GM12878 (cell line): ENCODE data around the gene BHLHE41. TPM values are rescaled to one million over a fixed set of nuclear protein-coding genes. Genes with fewer than 3 reads are reported as not detected.
A peak's percentile ranks its signal among the peaks of the same experiment; 100 is the strongest.

Experiments used
- ATAC-seq: fragments of 200-7000 bp; cut with Tn5 transposase; 3 replicates; pipeline ENCODE4 v1.9.1; 2020; ENCODE audit warnings: mild to moderate bottlenecking, moderate library complexity
- BruUV-seq: library from RNA; stranded (reverse); fragments of 400-500 nt; replicated peaks from 2 replicates; lab custom pipeline; 2021; lab: Mats Ljungman, UMichigan
- CTCF ChIA-PET: fragments of 300-600 bp; sonication (Branson Sonifier 250); formaldehyde crosslinking; extraction: SDS; loops from one replicate; lab custom pipeline; 2021; ENCODE audit warnings: inconsistent platforms; lab: Yijun Ruan, JAX
- POLR2A ChIA-PET: fragments of 350-600 bp; formaldehyde crosslinking; extraction: SDS; loops from one replicate; lab custom pipeline; 2021; ENCODE audit warnings: inconsistent platforms; lab: Charles Lee
- RAD21 ChIA-PET: fragments of 300-600 bp; sonication (Branson Sonifier 250); formaldehyde crosslinking; loops from one replicate; lab custom pipeline; 2023; ENCODE audit warnings: antibody characterized with exemption; ENCODE audit not compliant: unreplicated experiment; lab: Charles Lee
- SMC1A ChIA-PET: fragments of 300-600 bp; sonication (Branson Sonifier 250); formaldehyde crosslinking; loops from one replicate; lab custom pipeline; 2023; ENCODE audit not compliant: unreplicated experiment, uncharacterized antibody; lab: Charles Lee
- DNase-seq: peaks from one replicate; pipeline ENCODE4 v3.0.0-alpha.2; 2011; ENCODE audit warnings: low read depth, low spot score
- FAIRE-seq: peaks from 3 replicates; lab custom pipeline; 2011; peaks lifted over from hg19 to GRCh38; lab: Jason Lieb, UNC
- H2AFZ ChIP-seq: 2 replicates; pipeline ENCODE4 v1.6.0; 2011; ENCODE audit warnings: low read depth, low read length, control low read depth; ENCODE audit not compliant: control insufficient read depth
- H3K27ac ChIP-seq: 2 replicates; pipeline ENCODE4 v1.5.1; 2011; ENCODE audit warnings: control low read depth; ENCODE audit not compliant: control insufficient read depth, insufficient read depth
- H3K27me3 ChIP-seq, 2 experiments: replicated peaks in 1 of 2; 2 replicates each; pipeline versions ENCODE4 v1.6.0 to v1.6.1; 2011; ENCODE audit warnings: low read length in 1 of 2; ENCODE audit not compliant: control insufficient read depth in 2 of 2, insufficient read depth in 2 of 2
- H3K36me3 ChIP-seq, 2 experiments: 2 replicates each; pipeline ENCODE4 v1.5.1; 2011; ENCODE audit warnings: low read length in 1 of 2; ENCODE audit not compliant: control insufficient read depth in 2 of 2, insufficient read depth in 2 of 2
- H3K4me1 ChIP-seq: 2 replicates; pipeline ENCODE4 v1.6.1; 2011; ENCODE audit warnings: mild to moderate bottlenecking, low read length, moderate library complexity, mixed read lengths; ENCODE audit not compliant: control insufficient read depth, insufficient read depth
- H3K4me2 ChIP-seq: 2 replicates; pipeline ENCODE4 v1.6.0; 2011; ENCODE audit warnings: control low read depth; ENCODE audit not compliant: control insufficient read depth, insufficient read depth
- H3K4me3 ChIP-seq: fragments of 200-600 bp; sonication (generic); 2 replicates; pipeline ENCODE4 v1.5.1; 2016
- H3K79me2 ChIP-seq: 2 replicates; pipeline ENCODE4 v1.6.0; 2011; ENCODE audit warnings: low read length; ENCODE audit not compliant: control insufficient read depth, insufficient read depth
- H3K9ac ChIP-seq: 2 replicates; pipeline ENCODE4 v1.8.0; 2011; ENCODE audit warnings: low read length, control low read depth, mixed read lengths; ENCODE audit not compliant: control insufficient read depth, insufficient read depth
- H3K9me3 ChIP-seq: replicated peaks from 3 replicates; pipeline ENCODE4 v1.5.1; 2011; ENCODE audit warnings: mild to moderate bottlenecking, low read length; ENCODE audit not compliant: control insufficient read depth, insufficient read depth
- H4K20me1 ChIP-seq: 2 replicates; pipeline ENCODE4 v1.6.0; 2011; ENCODE audit not compliant: control insufficient read depth, insufficient read depth
- BHLHE40 ChIP-seq, 2 experiments: fragments of 450-650 bp in 1 of 2; IDR thresholded peaks; 2 replicates each; pipeline ENCODE4 v1.6.1; 2011 to 2017; ENCODE audit warnings: low read depth in 2 of 2, borderline replicate concordance in 1 of 2, improper control_type of control experiment in 1 of 2, low read length in 1 of 2, mild to moderate bottlenecking in 1 of 2
- CBX5 ChIP-seq: sonication (generic); IDR thresholded peaks from 2 replicates; pipeline ENCODE4 v1.6.1; 2016; ENCODE audit warnings: low read depth, moderate library complexity, mild to moderate bottlenecking, inconsistent platforms
- GABPA ChIP-seq: IDR thresholded peaks from 2 replicates; pipeline ENCODE4 v1.6.1; 2014; ENCODE audit warnings: antibody characterized with exemption, low read depth, mild to moderate bottlenecking, inconsistent platforms
- MEF2B ChIP-seq: fragments of 450-650 bp; IDR thresholded peaks from 2 replicates; pipeline ENCODE4 v1.6.1; 2018; ENCODE audit warnings: mild to moderate bottlenecking, moderate library complexity; ENCODE audit not compliant: partially characterized antibody, poor library complexity, severe bottlenecking
- MLLT1 ChIP-seq: fragments of 450-650 bp; IDR thresholded peaks from 2 replicates; pipeline ENCODE4 v1.6.1; 2016; ENCODE audit warnings: mild to moderate bottlenecking
- PBX3 ChIP-seq: IDR thresholded peaks from 2 replicates; pipeline ENCODE4 v1.6.1; 2011; ENCODE audit warnings: mild to moderate bottlenecking, low read depth, low read length, moderate library complexity; ENCODE audit not compliant: insufficient replicate concordance
- PKNOX1 ChIP-seq: fragments of 450-650 bp; IDR thresholded peaks from 2 replicates; pipeline ENCODE4 v1.6.1; 2016; ENCODE audit warnings: mild to moderate bottlenecking
- SUZ12 ChIP-seq: fragments of 200-600 bp; sonication (generic); IDR thresholded peaks from one replicate; pipeline ENCODE4 v1.6.1; 2018; ENCODE audit warnings: antibody characterized with exemption, mild to moderate bottlenecking; ENCODE audit not compliant: unreplicated experiment
- TCF7 ChIP-seq: IDR thresholded peaks from 2 replicates; pipeline ENCODE4 v1.6.1; 2014; ENCODE audit warnings: antibody characterized with exemption, borderline replicate concordance
- USF1 ChIP-seq: IDR thresholded peaks from 2 replicates; pipeline ENCODE4 v1.6.1; 2011; ENCODE audit warnings: borderline replicate concordance, low read depth, mild to moderate bottlenecking, moderate library complexity, mixed read lengths, low read length; ENCODE audit not compliant: insufficient read depth; ENCODE audit errors: extremely low read length
- ZNF592 ChIP-seq: fragments of 450-650 bp; IDR thresholded peaks from 2 replicates; pipeline ENCODE4 v1.6.1; 2017; ENCODE audit warnings: mild to moderate bottlenecking, moderate library complexity
- WGBS: methylation state at CpG from one replicate; pipeline ENCODE4 v1.1.6; 2016; ENCODE audit warnings: low lambda C conversion rate; ENCODE audit not compliant: insufficient replicate concordance, insufficient coverage; ENCODE audit errors: missing lambda C conversion rate; 5-methylcytosine and 5-hydroxymethylcytosine counted together
- in situ Hi-C: fragments of 300-500 bp; cut with MboI; formaldehyde crosslinking; loops from 9 replicates; pipeline ENCODE4 v1.14.3; 2018; ENCODE audit warnings: mixed read lengths
- intact Hi-C: fragments of 100-400 bp; cut with micrococcal nuclease; formaldehyde crosslinking; loops from one replicate; pipeline ENCODE4 v1.14.2; 2022; ENCODE audit not compliant: unreplicated experiment
- polyA plus RNA-seq, 11 experiments: library from polyadenylated mRNA; depleted of rRNA in 4 of 11; unstranded in 6 of 11; stranded (reverse) in 5 of 11; fragments of >200 nt; fragmentation: Nextera tagmentation in 4 of 11; fragmentation: Illumina TruSeq in 1 of 11; extraction: Ambion mirVana in 4 of 11; extraction: Trizol in 1 of 11; gene quantifications; 1 replicate in 1 of 11; 2 replicates in 10 of 11; pipeline versions ENCODE4 v1.2.1 to v1.2.3, GENCODE V29; 2011 to 2016; ENCODE audit warnings: inconsistent platforms in 2 of 11, missing spikeins in 2 of 11, low read depth in 1 of 11
- total RNA-seq, 4 experiments: library from RNA; depleted of rRNA in 3 of 4; stranded (reverse); fragments of >200 nt in 3 of 4; fragmentation: Illumina TruSeq in 1 of 4; extraction: Trizol in 1 of 4; gene quantifications; 2 replicates each; pipeline versions ENCODE4 v1.2.1 to v1.2.3, GENCODE V29; 2013 to 2021

The BHLHE41 gene
- total and polyA plus RNA-seq, 10 of the 15 experiments (the other 5 are each of a cell fraction or from before 2014, with no cell fraction given): 0.02 to 1.5 (median 0.07) TPM; not detected in 3

GRCh38 chr12:26091822-26092221 is 33.0 kb downstream of the BHLHE41 start (continued):
- TF ChIP-seq ZNF592: no peak
- TF ChIP-seq SUZ12: no peak
- no peak for TF ChIP-seq TCF7
- no peak for TF ChIP-seq CBX5
- no peak for TF ChIP-seq BHLHE40 (IDR thresholded peaks at IDR 0.05; ENCODE audit: borderline replicate concordance in 1 of 2, low read depth in 2 of 2, low read length in 1 of 2)
- no peak for TF ChIP-seq GABPA

GRCh38 chr12:26090836-26091510 is 33.9 kb downstream of the BHLHE41 start:
- SMC1A ChIA-PET: interaction anchor here (1.3 kb wide), 1 partner anchor 30 kb away, joined by 3 read pairs; no protein-coding TSS in a partner anchor
- POLR2A ChIA-PET: no interaction called here
- CTCF ChIA-PET: interaction anchor here (1.5 to 2.0 kb wide), 2 partner anchors 561 to 610 kb away, joined by 5 to 7 read pairs; no protein-coding TSS in a partner anchor
- H2AFZ ChIP-seq: no peak overlapping the region
- no peaks in the 10 kb centered on the region for H4K20me1 ChIP-seq
- H3K9me3 ChIP-seq: no peaks in the 10 kb centered on the region
- no peak overlapping the region for H3K4me2 ChIP-seq
- H3K27me3 ChIP-seq: no peaks in the 10 kb centered on the region; a peak in 1 of 4 replicates
- no peaks in the 10 kb centered on the region for H3K79me2 ChIP-seq
- in situ Hi-C loops: no loop called here
- H3K4me1 ChIP-seq: no peaks in the 10 kb centered on the region
- ATAC-seq: no peak
- DNase-seq: no peak
- BruUV-seq: no TSS peak
- H3K4me3 ChIP-seq: no peak overlapping the region
- H3K36me3 ChIP-seq: no peaks in the 10 kb centered on the region
- no peak overlapping the region for H3K9ac ChIP-seq
- intact Hi-C loops: loop anchor here (10.0 kb wide), 1 partner anchor 524 kb away; no protein-coding TSS in a partner anchor
- 71% methylated on average over 11 of the region's 11 CpGs for WGBS
- H3K27ac ChIP-seq: no peak overlapping the region
- FAIRE-seq: peak; percentile 44
- RAD21 ChIA-PET: interaction anchor here (1.6 kb wide), 1 partner anchor 28 kb away, joined by 5 read pairs; no protein-coding TSS in a partner anchor
- TF ChIP-seq MLLT1 (no peak), PBX3 (no peak), MEF2B (no peak), USF1 (no peak), PKNOX1 (no peak)
